ENCODE measurements around the gene MYL11.
"Not testable (repeated sequence)": the region's sequence is repeated elsewhere in the genome, so short reads cannot be mapped to it uniquely, and the experiment has no call there.

Gene MYL11

GRCh38 chr16:30378236-30379157 lies 3.9 kb downstream of the MYL11 start:
- peak; percentile 93 to 98 for DNase-seq (ENCODE audit: low read depth in 1 of 2, low spot score in 1 of 2)
- no peak for TF ChIP-seq JUND (IDR thresholded peaks at IDR 0.05; ENCODE audit: low read depth)
- in situ Hi-C loops (cut with HindIII; ENCODE audit: low pct_unique_long_range_greater_than_20kb, low sequenced_read_pairs): no loop called here

GRCh38 chr16:30379158-30379783 lies 4.7 kb downstream of the MYL11 start:
- DNase-seq (ENCODE audit: low read depth in 1 of 2, low spot score in 1 of 2): no peak
- no peak for TF ChIP-seq JUND (IDR thresholded peaks at IDR 0.05; ENCODE audit: low read depth)
- in situ Hi-C loops (cut with HindIII; ENCODE audit: low pct_unique_long_range_greater_than_20kb, low sequenced_read_pairs): no loop called here

GRCh38 chr16:30380072-30380802 lies 5.6 kb downstream of the MYL11 start:
- no peak for DNase-seq (ENCODE audit: low read depth in 1 of 2, low spot score in 1 of 2)
- TF ChIP-seq JUND (IDR thresholded peaks at IDR 0.05; ENCODE audit: low read depth): no peak
- in situ Hi-C loops (cut with HindIII; ENCODE audit: low pct_unique_long_range_greater_than_20kb, low sequenced_read_pairs): no loop called here

- no peak for DNase-seq (ENCODE audit: low read depth in 1 of 2, low spot score in 1 of 2)
- no peak for TF ChIP-seq JUND (IDR thresholded peaks at IDR 0.05; ENCODE audit: low read depth)
- in situ Hi-C loops (cut with HindIII; ENCODE audit: low pct_unique_long_range_greater_than_20kb, low sequenced_read_pairs): no loop called here
These were observed 6.2 kb downstream of the MYL11 start for GRCh38 chr16:30380803-30381208.

- in situ Hi-C loops (cut with HindIII; ENCODE audit: low pct_unique_long_range_greater_than_20kb, low sequenced_read_pairs): no loop called here
- no peak for TF ChIP-seq JUND (IDR thresholded peaks at IDR 0.05; ENCODE audit: low read depth)
- DNase-seq (ENCODE audit: low read depth in 1 of 2, low spot score in 1 of 2): no peak
These were observed 6.9 kb downstream of the MYL11 start for GRCh38 chr16:30381291-30382041.

- in situ Hi-C loops (cut with HindIII; ENCODE audit: low pct_unique_long_range_greater_than_20kb, low sequenced_read_pairs): no loop called here
- DNase-seq (ENCODE audit: low read depth in 1 of 2, low spot score in 1 of 2): no peak
- TF ChIP-seq JUND (IDR thresholded peaks at IDR 0.05; ENCODE audit: low read depth): no peak
These were observed 7.7 kb downstream of the MYL11 start, which contains the start of gene SEPTIN1 for GRCh38 chr16:30382111-30382881. SEPTIN1 (minus strand) TSS chr16:30382561; CDS start chr16:30382542, 19 bp downstream.

GRCh38 chr16:30383521-30383920 lies 8.9 kb downstream of the MYL11 start:
- TF ChIP-seq JUND (IDR thresholded peaks at IDR 0.05; ENCODE audit: low read depth): no peak
- in situ Hi-C loops (cut with HindIII; ENCODE audit: low pct_unique_long_range_greater_than_20kb, low sequenced_read_pairs): no loop called here

GRCh38 chr16:30394592-30395154 lies 20.1 kb downstream of the MYL11 start:
- no peak for DNase-seq (ENCODE audit: low read depth in 1 of 2, low spot score in 1 of 2)
- in situ Hi-C loops (cut with HindIII; ENCODE audit: low pct_unique_long_range_greater_than_20kb, low sequenced_read_pairs): no loop called here
- TF ChIP-seq JUND (IDR thresholded peaks at IDR 0.05; ENCODE audit: low read depth): no peak

More at GRCh38 chr16:30383521-30383920, 8.9 kb downstream of the MYL11 start:
- no peak for DNase-seq (ENCODE audit: low read depth in 1 of 2, low spot score in 1 of 2)

- no peak for TF ChIP-seq JUND (IDR thresholded peaks at IDR 0.05; ENCODE audit: low read depth)
- peak; percentile 80 to 90 for DNase-seq (ENCODE audit: low read depth in 1 of 2, low spot score in 1 of 2)
- in situ Hi-C loops (cut with HindIII; ENCODE audit: low pct_unique_long_range_greater_than_20kb, low sequenced_read_pairs): no loop called here
These were observed 20.8 kb downstream of the MYL11 start, which contains the start of gene ZNF48 for GRCh38 chr16:30395155-30395991. ZNF48 (plus strand) TSS chr16:30395420; CDS start chr16:30395795, 375 bp downstream.

- no peak for DNase-seq (ENCODE audit: low read depth in 1 of 2, low spot score in 1 of 2)
- in situ Hi-C loops (cut with HindIII; ENCODE audit: low pct_unique_long_range_greater_than_20kb, low sequenced_read_pairs): no loop called here
- TF ChIP-seq JUND (IDR thresholded peaks at IDR 0.05; ENCODE audit: low read depth): no peak
These were observed 21.5 kb downstream of the MYL11 start for GRCh38 chr16:30395992-30396585.

GRCh38 chr16:30396627-30397026 lies 22.0 kb downstream of the MYL11 start:
- DNase-seq (ENCODE audit: low read depth in 1 of 2, low spot score in 1 of 2); in situ Hi-C loops (cut with HindIII; ENCODE audit: low pct_unique_long_range_greater_than_20kb, low sequenced_read_pairs): not testable (repeated sequence)

Data from T47D (cell line).